ENCODE measurements around the gene SIGLEC9.

The SIGLEC9 gene

DNA sequence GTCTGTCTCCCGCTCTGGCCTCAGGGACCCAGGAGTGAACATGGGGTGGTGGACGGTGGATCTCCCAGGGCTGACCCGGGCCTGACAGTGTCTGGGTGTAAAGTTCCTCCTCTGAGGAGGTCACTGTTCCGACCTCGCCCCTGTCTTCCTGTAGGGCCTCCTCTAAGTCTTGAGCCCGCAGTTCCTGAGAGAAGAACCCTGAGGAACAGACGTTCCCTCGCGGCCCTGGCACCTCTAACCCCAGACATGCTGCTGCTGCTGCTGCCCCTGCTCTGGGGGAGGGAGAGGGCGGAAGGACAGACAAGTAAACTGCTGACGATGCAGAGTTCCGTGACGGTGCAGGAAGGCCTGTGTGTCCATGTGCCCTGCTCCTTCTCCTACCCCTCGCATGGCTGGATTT is at the start of gene SIGLEC9:
Gene SIGLEC9, plus strand, starts transcription at position 178 of the 400 bp plus-strand sequence. Its CDS starts 69 bp downstream, at position 247.
- DNase-seq: no peak

DNA sequence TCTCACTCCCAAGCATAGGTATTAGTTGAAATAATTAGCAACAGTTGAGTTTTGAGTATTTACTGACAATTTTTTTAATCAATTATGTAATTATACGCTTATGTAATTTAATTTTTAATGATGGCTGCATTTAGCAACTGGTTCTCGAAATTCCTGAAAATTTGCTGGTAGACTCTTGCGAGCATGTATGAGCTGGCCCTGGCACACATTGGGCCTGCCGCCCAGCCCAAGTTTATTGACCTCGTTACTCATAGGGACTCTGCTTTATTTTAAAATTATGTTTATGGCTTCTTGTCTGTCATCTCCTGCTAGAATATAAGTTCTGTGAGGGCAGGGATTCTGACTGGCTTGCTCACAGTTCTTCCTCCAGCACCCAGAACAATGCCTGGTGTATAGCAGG is 48.7 kb upstream of the SIGLEC9 start:
- DNase-seq: no peak

DNA sequence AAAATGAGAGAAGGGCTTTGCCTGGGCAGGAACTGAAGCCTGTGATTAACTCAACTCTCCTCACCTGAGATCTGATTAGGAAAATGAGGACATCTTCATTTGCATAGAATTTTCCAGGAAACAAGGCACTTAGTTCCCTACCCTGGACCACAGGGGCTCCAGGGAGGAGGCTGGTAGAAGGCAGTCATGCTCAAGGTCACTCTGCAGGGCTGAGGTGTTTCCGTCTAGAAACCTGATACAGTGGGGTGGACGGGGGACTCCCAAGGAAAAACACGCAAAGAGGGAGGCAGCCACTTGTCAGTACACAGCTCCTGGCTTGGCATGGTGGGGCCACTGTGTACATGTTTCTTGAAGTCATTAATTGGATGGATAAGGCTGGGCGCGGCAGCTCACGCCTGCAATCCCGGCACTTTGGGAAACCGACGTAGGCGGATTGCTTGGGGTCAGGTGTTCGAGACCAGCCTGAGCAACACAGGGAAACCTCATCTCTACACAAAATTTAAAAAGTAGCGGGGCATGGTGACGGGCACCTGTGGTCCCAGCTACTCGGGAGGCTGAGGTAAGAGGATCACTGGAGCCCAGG is 48.0 kb upstream of the SIGLEC9 start:
- DNase-seq: peak; percentile 98 to 99

DNA sequence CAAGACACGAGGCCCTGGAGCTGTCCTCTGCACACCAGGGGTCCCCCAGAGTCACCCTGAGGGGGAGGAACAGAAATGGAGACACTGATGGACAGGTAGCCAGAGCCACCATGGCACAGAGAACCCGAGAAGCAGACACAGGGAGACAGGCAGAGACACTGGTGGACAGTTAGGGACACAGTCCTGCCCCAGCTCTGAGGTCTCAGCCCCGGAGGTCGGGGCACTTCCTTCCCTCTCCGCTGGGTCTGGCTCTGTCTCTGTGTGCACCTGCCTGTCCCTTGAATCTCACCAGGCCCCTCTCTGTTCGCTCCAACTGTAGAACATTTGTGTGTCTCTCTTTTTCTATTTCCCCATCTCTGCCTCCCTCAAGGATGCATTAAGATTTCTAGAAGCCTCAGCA is 46.6 kb upstream of the SIGLEC9 start:
- DNase-seq: no peak

DNA sequence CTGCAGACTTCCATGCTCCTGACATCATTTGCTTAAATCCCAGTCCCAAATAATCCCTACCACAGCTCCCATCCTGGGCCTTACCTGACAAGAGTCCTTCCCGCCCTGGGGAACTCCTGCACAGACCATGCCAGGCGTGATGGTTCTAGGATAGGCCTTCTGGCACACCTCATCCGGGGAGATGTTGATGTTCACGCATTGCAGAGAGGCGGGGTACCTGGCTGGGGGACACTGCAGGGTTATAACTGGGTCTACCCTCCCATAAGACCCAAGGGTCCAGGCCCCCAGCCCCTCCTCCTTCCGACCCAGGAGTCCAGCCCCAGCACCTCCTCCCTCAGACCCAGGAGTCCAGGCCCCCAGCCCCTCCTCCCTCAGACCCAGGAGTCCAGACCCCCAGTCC is 46.0 kb upstream of the SIGLEC9 start:
- no peak for DNase-seq

DNA sequence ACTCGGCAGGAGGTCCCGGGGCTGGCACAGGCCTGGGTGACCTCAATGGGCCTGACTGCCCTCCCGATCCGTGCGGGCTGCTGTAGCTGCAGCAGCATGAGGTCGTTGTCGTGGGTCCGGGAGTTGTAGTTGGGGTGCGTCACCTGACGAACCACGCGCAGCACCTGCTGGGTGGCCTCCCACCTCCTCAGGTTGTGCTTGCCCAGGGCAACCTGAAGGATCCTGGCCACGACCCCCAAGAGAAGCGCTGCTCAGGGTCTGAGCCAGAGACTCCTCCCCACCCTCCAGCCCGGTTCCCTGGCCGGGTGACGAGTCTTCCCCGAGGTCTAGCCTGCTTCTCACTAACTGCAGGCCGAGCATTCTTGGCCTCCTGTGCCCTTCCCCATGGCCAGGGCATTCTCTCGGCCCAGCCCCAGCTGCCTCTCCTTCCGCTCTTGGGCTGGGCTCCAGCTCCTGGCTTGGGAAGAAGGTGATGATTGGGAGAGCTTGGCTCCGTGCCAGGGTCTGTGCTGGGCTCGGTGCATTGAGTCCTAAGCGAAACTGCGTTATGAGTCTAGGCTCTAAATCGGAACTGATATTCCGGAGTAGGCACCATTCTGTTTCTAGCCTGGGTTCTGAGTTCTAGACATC is 45.1 kb upstream of the SIGLEC9 start:
- no peak for DNase-seq

DNA sequence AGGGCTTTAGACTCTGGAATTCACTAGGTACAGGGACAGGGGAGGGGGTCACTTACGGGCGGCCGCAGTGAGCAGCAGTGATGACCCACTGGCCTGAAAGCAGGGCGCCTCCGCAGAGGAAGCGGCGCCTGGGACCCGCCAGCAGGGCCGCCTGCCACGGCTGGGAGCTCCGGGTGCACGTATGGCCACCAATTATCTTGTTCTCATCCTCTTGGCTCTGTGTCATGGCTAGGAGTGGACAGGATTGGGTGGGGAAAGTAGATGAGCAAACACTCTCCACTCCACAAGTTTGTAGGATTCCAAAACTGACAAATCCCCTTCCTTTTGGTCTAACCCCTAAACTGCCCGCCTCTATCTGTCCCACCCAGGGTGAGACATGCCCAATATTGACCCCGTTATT is 43.2 kb upstream of the SIGLEC9 start:
- DNase-seq: no peak

DNA sequence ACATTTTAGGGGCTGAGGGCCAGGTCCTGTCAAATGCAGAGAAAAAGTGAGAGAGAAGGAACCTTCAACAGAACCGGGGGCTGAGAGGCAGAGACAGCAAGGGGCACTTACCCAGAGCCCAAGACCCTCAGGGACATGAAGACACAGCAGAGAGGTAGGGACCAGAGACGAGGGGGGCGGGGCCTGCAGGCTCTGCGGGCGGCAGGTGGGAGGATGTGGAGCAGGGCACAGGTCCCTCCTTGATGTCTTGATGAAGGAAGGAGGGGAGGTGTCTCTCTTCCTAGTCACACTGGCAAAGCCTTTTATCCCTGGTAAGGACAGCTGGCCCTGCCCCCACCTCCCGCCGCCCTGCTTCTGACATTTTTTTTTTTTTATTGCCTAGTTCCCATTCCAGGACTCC is 42.1 kb upstream of the SIGLEC9 start, which contains the start of gene KLK14:
Gene KLK14, minus strand, starts transcription at position 277 of the 400 bp plus-strand sequence. Its CDS starts 273 bp downstream, at position 4.
- DNase-seq: no peak

DNA sequence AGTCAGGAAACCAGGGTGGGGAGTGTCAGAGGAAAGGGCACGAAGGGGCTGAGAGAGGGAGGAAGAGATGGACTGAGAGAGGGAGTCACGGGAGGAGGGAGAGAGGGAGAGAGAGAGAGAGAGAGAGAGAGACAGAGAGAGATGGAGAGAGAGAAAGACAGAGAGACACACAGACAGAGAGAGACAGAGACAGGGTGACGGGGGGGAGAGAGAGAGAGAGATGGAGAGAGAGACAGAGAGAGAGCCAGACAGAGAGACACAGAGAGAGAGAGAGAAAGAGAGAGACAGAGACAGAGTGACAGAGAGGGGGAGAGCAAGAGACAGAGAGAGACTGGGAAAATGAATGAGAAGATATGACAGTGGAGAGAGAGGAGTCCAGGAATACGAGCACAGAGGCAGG is 41.5 kb upstream of the SIGLEC9 start:
- no peak for DNase-seq

DNA sequence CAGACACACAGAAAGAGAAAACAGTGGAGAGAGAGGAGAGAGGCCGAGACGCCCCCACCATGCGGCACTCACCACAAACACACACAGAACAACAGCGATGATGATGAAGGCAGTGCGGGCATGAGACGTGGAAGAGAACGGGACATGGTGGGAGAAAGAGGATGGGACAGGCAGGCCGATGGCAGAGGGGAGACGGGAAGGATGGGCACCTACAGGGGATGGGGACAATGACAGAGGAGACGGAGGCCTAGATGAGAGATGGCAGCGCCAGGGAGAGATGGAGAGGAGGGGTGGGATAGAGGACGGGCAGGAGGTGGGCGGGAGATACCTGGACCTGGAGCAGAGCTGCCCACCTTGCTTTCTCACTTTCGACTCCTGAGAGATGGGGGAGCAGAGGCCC is 40.9 kb upstream of the SIGLEC9 start:
- no peak for DNase-seq

DNA sequence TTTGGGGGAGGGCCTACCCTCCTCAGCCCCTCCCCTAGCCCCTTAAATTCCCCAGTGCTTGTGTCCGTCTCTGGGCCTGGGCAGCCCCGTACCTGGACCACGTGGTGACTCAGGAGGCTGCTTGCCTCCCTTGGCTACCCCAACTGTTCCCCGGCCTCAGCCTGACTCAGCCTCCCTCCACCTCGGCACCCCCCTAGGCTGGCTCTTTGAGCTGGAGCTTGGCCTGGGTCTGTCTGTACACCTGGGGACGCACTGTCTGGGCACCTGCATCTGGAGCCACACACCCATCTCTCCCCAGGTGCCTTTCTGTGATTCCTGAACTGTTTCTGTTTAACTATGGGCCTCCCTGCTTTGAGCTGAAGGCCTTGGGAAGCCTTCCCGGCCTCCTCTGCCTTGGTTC is 40.2 kb upstream of the SIGLEC9 start:
- DNase-seq: no peak

DNA sequence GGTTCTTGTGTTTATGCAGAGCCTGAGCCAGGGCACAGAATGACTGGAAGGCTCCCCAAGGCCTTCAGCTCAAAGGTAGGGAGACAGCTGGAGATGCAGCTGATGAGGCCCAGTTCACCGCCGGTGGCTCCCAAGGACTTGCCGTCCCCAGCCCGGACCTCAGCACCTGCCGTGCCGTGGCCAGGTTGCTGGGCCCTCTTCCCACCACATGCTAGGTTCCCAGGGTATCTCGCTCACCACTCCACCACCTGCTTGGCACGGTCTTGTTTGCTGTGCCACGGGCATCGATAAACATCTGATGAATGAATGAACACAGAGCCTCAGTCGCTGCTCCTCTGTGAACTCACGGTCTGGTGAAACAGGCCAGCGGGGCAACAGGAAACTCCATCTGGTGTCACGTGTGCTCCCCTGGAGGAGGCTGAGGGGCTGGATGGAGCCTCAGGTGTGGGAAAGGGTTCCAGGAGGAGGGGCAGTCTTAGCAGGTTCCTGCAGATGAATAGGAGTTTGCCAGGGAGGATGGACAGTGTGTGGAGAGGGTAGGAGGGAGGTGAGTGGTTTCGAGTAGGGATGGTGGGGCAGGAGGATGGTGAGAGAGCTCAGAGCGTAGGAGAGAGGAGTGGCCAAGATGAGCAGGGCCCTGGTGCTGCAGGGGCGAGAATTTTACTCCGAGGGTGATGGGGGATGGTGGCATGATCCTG is 38.4 kb upstream of the SIGLEC9 start:
- DNase-seq: no peak

DNA sequence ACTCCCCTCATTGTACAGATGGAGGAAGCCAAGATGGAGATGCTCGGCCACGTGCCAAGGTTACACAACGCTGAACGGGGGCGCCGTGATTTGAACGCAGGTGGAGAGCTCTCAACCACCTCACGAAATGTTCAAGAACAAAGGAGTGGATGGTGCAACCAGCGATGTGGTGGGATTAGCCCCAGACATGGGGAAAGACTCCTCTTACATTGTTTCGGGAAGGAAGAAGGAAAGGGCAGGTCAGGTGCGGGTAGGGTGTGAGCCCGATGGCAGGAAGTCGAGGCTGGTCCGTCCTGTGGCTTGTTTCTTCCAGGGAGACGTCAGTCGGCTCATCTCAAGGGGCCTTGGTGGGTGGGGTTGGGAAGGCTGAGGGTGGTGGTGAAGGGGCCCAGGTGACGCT is 34.9 kb upstream of the SIGLEC9 start:
- no peak for DNase-seq

DNA sequence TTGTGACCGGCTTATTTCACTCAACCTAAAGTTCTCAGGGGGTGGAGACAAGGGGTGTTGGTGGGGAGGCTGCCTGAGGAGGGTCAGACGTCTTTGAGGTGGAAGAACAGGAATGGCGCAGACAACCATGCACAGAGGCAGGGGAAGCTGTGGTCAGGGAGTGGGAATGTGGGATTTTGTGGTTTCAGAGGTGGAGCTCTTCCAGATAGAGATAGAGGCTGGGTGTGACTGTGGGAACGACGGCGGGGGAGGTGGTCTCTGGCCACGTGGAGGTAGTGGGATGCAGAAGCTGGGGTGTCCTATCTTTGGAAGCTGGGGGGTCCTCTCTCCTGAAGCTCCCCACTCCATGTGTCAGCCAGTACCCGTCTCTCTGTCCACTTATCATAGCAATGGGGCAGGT is 34.2 kb upstream of the SIGLEC9 start:
- no peak for DNase-seq

DNA sequence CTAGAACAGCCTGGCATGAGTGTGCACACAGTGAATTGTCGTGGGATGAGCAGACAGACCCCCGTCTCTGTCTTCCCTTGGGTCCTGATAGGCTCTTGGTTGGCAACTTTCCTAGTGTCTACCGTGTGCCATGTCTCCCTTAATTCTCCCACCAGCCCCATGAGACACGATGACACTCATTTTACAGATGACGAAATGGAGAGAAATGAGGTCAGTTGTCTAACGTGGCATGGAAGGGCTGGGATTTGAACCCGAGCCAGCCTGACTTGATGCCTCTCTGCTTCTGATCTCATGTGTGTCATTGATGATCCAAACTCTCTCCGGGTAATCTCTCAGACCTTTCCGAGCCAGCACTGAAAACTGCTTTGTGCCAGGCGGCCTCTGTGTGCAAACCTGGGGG is 33.6 kb upstream of the SIGLEC9 start:
- DNase-seq: no peak

DNA sequence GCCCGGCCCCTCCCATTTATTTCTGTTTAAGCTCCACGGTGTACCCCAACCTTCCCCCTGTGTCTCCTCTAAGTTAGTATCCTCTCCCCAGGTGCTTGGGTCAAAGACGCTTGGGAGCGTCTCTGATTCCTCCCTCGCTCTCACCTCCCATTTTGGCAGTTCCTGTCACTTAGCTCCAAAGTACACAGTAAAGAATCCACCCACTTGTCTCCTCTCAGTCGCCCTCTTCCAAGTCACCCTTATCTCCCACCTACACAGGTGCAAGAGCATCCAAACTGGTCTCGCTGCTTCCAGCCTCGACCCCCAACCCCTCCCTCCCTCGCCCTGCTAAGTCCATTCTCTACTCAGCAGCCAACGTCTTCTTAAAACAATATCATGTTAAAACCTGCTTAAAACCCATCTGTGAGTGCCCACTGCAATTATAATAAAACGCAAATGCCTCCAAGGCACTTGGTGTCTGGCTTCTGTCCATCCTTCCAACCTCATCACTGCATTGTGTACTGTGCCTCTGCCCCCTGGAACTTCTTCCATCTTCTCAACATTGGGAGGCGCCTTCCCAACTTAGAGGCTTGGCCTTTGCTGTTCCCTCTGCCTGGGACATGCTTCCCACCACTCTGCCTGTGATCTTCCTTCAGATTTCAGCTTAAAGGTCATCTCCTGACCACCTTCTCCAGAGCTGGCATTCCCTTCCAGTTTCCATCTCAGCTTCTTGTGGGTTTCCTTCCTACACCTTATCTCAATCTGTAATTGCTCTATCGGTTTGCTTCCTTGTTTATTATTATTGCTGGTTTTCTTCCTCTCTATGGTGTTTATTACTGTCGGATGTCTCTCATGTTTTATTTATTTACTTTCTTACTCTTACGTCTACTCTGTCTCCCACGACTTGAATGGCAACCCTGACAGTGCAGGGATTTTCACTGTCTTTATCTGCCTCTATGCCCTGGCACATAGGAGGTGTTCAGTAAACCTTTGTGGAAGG is 32.5 kb upstream of the SIGLEC9 start:
- DNase-seq: no peak

DNA sequence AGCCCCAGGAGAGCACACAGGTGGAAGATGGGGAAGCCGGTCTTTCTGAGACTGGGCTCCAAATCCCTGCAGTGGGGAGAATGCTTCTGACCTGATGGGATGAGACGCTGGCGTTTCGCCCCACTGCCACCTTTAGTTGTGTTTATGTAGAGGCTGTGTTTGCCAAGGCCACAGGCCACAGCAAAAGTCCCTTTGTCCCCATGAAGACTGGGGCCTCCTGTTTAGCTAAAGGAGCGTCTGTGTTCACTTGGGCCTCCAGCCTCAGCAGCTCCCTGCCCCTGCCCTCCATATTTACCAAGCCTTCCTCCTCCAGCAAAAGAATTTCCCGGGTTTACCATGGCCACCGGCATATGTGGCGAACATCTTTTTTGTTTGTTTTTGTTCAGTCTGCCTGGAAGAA is 31.6 kb upstream of the SIGLEC9 start:
- no peak for DNase-seq

DNA sequence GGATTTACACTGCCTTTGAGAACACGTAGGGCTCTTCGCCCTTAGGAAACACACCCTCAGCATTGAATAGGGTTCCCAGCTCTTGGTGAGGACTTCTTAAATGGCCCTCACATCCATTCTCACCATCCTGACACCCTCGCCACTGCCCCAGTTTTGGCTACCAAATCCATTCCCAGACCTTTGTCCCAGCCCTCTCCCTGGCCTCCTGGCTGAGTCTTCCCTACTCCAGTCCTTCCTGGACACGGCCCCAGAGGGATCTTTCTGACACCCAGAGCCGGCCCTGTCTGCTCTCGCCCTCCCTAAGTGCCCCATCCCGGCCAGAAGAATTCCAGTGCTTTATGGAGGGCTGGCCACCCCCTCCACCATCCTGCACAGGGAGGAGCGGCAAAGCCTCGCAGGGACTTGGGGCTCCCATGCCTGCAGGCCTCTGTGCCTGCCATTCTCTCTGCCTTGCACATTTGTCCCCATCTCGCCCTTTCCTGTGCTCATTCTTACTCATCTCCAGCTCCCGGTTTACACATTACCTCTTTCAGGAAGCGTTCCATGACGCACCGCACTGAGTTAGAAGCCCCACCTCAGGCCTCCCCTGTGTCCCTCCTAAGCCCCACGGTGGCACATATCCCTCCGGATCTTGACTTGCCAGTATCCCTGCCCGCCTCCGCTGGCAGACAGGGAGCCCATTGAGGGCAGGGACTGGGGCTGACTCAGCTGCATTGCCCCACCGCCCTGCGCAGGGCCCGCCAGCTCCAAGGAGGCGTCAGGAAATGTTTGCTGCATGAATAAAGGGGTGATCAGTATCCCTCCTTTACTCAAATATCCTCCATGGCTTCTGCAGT is 31.0 kb upstream of the SIGLEC9 start:
- DNase-seq: no peak

DNA sequence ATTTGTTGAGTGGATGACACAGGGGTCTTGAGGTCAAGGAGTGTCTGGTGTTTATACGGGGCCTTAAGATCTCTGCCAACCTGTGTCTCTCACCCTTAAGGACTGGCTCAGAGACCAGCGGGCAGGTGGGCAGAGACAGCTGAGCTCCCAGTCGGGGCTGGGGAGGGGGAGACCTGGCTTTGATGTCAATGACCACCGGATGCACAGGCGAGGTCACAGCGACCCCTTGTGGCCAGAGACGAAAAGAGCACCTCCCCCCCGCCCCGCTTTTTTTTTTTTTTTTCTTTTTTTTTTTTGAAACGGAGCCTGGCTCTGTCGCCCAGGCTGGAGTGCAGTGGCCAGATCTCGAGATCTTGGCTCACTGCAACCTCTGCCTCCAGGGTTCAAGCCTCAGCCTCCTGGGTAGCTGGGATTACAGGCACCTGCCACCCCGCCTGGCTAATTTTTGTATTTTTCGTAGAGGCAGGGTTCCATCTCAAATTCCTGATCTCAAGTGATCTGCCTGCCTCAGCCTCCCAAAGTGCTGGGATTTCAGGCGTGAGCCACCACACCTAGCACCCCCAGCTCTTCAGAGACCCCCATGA is 29.9 kb upstream of the SIGLEC9 start:
- DNase-seq: peak; percentile 20 to 75

DNA sequence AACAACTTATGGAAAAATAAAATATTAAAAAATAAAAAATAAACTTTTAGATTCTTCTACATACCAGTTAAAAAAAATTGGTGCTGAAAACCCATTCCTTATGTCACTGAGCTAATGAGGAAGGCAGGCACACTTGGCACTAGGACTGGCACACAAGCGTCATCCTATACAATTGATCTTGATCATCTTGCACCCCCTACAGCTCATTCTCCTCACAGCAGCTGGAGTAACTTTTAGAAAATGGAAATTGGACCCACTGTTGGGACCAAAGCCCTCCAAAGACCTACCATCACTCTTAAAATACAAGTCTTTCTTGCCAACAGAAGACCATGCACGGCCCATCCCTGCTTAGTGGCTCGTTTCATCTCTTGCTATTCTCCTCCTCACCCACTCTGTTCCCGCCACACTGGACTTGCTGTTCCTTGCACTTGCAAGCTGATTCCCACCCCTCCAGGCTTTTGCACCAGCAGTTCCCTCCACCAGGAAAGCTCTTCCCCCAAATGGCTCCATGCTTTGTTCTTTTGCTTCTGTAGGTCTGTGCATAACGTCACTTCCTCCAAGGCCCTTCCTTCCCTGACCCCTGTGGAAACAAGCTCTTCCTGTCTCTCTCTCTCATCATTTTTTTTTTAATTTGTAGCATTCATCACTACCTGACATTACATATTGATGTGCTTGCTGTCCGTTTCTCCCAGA is 28.1 kb upstream of the SIGLEC9 start:
- peak in 1 of 2 experiments; percentile 52 for DNase-seq

DNA sequence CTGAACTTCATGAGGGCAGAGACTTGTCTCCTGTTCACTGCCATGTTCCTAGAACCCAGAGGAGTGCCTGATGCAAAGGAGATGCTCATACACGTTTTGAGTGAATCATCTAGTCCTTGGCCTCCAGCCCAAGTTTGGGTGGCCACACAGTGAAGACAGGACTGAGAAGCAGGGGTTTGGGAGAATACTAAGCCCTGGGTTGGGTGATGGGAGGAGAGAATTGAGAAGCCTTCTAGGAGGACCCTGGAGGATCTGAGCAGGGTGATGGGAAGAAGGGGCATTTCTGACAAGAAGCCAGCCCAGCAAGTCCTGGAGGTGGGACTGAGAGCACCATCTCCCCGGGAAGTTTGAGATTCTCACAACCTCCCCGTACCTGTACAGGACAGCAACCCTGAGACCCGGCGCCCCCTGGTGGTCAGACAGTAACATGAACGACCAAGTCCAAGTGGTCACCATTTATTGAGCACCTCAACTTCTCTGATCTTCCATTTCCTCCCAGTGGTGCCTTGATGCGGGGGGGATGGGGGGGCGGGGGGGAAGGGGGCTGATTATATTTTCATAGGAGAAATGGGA is 27.5 kb upstream of the SIGLEC9 start:
- peak; percentile 25 to 81 for DNase-seq

All from NCI-H526 (cell line).